ENCODE data around the gene ZBTB6.
"Not testable (repeated sequence)": the region's sequence is repeated elsewhere in the genome, so short reads cannot be mapped to it uniquely, and the experiment has no call there.

ZBTB6 gene

DNA sequence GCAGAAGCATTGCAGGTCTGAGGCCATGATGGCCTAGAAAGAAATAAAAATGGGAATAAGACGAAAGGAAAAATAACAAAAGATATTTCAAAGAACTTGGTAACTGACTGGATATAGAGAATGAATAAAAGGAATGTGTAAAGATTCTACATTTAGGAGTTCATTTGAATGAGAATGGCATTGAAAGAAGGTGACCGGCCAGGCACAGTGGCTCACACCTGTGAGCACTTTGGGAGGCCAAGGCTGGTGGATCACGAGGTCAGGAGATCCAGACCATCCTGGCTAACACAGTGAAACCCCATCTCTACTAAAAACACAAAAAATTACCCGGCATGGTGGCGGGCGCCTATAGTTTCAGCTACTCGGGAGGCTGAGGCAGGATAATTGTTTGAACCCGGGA is 9.6 kb upstream of the ZBTB6 start:
- DNase-seq = no peak

DNA sequence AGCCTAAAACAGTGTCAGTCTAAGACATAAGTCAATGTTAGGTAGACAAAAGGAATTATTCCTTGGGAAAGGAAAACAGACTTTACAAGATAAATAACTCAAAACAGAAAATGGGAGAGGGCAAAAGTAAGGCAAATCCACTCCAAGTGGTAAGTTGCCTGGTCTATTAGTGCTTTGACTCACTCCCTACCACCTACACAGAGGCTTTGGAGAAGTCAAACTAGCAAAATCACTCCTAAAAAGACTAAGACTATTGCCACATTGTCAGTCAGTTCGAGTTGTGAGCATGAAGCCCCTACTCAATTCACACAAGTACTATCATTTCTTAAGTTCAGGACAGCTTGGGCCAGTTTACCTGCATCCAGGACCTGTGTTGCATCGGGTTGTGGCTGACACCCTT is 5.2 kb upstream of the ZBTB6 start:
- DNase-seq = no peak

GRCh38 chr9:122912671-122912963 is 506 bp downstream of the ZBTB6 start:
- DNase-seq = no peak

DNA sequence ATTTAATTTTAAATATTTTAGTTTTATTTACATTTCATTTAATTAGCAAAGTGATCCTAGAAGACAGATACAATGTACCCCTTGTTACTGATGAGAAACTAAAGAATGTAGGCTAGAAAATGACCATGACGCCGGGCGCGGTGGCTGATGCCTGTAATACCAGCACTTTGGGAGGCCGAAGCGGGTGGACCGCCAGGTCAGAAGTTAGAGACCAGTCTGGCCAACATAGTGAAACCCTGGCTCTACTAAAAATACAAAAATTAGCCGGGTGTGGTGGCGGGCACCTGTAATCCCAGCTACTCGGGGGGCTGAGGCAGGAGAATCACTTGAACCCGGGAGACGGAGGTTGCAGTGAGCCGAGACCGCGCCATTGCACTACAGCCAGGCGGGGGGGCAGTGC is 7.0 kb downstream of the ZBTB6 start:
- not testable (repeated sequence) for DNase-seq

DNA sequence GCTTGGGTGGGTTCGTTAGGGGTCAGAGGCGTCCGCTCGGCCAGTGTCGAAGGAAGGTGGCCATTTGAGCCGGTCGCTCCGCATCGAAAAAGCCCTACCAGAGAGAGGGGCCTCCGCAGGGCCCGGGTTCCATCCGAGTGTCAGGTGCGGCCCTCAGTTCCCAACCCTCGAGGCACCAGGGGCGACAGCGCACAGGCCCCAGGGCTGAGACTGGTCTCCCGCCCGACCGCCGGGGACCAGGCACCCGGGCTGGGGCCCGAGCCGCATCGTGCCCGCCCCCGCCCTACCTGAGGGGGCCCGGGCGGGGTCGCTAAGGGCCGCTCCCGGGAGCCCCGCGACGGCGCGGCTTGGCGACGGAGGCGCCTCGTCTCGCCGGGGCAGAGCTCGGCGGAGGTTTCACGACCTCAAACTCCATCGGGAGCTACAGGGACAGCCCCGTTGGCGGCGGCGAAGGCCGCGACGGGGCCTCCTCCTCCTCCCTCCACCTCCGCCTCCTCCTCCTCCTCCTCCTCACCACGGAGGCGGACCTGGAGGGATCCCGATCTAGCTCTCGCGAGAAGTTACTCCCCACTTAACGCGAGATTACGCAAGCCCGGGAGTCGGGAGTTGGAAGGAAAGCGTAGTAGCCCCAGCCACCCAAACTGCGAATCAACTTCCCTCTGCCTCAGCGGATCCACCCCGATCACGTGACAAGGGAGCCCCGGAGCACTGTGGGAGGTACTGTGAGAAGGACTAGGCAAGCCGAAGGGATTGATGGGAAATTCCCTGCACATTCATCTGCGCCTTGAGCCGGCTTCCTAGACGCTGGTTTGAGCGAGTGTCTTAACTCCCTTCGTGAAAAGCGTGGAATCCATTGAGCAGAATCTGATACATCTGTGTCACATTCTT is 8.1 kb downstream of the ZBTB6 start, which contains the start of gene RC3H2:
Gene RC3H2, minus strand, starts transcription at position 537 of the 888 bp plus-strand sequence. CDS start 7,850 bp downstream, outside the sequence.
- peak; percentile 67 for DNase-seq

GRCh38 chr9:122904466-122904822 is 8.7 kb downstream of the ZBTB6 start:
- DNase-seq = no peak

DNA sequence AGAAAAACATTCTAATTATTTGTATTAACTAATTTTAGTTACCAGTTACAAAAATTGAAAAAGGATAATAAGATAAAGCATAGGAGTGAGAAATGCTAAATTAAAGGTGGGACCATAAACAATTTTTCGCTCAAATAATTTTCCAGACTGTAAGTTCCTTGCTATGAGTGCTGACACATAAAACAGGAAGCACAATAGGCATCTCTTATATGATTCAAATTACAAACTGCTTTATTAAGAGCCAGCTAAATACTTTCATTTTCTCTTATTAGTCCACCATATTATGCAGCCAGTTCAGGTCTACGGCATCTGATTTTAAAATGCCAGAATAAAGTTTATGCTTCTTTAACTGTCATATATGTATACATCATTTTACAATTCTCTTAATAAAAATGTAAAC is 12.3 kb downstream of the ZBTB6 start:
- DNase-seq = no peak

DNA sequence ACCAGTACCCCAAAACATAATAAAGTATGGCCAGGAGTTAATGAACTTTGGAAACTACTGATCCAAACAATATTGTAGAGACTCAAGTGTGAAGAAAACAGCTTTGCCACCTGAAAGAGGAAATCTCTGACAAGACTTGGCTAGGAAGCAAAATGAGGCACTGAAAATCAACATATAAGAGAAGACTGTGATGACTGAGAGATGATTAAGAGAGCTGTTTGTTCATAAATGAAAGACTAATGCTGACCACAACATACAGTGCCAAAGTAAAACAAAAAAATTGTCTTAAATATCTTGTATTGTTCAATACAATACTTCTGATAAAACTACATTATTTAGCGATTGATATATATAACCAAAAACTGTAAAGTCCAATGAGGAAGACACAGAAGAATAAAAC is 15.2 kb downstream of the ZBTB6 start:
- DNase-seq = no peak

GRCh38 chr9:122888480-122888879 is 24.6 kb downstream of the ZBTB6 start:
- DNase-seq = no peak

DNA sequence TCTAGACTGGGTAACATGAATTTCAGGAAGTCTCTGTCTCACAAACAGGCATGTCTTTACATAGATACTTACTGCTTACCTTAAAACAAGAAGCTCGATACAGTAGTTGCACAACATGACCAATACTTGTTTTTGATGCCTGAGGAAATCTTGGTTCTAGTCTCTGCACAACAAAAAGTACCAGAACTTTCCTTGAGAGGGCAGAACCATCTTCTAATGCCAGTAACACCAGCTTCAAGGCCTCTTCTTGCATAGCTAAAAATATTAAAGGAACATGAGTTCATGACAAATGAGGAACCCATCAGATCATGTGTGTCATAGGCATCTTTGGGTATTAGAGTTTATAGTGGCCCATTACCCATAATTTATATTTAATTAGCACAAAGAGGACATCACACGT is 30.0 kb downstream of the ZBTB6 start:
- DNase-seq = no peak

DNA sequence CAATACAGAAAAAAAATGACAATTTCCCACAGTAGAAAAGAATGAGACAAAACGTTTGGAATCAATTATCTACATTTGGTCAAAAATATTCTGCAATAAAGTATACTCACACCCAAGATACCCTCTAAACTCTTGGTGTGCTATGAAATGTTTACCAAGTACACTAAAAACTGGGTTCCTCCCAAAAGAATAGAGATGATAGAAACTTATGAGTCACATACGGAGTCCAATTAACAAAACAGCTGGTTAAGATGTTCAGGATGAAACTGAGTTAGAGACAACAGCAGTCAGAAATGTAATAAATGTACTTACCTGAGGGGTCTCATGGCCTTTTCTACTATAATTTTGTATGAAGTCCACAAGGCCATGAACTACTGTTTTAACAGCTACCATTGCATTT is 33.7 kb downstream of the ZBTB6 start:
- DNase-seq = no peak

DNA sequence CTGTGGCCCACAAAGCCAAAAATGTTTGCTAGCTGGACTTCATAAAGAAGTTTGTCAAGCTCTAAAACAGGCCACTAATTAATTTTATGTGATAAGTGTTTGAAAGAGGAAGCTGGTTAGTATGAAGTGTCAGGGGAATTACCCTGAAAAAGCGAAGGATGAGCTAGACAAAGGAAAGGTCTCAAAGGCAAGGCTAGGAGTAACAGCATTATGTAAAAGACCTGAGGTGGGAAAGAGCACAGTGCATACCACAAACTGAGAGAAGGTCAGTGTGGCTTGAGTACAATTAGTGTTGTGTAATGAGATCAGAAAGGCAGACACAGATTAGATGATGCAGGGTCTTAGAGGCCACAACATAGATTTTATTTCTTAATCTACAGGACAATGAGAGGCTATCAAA is 37.6 kb downstream of the ZBTB6 start:
- DNase-seq = no peak

DNA sequence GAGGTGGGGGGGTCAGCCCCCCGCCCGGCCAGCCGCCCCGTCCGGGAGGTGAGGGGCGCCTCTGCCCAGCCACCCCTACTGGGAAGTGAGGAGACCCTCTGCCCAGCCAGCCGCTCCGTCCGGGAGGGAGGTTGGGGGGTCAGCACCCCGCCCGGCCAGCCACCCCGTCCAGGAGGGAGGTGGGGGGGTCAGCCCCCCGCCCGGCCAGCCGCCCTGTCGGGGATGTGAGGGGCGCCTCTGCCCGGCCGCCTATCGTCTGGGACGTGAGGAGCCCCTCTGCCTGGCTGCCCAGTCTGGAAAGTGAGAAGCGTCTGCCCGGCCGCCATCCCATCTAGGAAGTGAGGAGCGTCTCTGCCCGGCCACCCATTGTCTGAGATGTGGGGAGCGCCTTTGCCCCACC is 45.8 kb downstream of the ZBTB6 start:
- not testable (repeated sequence) for DNase-seq

- DNase-seq = no peak
Observed at GRCh38 chr9:122866079-122866478, 47.0 kb downstream of the ZBTB6 start.

GRCh38 chr9:122865300-122865699 is 47.8 kb downstream of the ZBTB6 start:
- DNase-seq = no peak

- DNase-seq = no peak
Observed at GRCh38 chr9:122863407-122863806, 49.7 kb downstream of the ZBTB6 start.

DNA sequence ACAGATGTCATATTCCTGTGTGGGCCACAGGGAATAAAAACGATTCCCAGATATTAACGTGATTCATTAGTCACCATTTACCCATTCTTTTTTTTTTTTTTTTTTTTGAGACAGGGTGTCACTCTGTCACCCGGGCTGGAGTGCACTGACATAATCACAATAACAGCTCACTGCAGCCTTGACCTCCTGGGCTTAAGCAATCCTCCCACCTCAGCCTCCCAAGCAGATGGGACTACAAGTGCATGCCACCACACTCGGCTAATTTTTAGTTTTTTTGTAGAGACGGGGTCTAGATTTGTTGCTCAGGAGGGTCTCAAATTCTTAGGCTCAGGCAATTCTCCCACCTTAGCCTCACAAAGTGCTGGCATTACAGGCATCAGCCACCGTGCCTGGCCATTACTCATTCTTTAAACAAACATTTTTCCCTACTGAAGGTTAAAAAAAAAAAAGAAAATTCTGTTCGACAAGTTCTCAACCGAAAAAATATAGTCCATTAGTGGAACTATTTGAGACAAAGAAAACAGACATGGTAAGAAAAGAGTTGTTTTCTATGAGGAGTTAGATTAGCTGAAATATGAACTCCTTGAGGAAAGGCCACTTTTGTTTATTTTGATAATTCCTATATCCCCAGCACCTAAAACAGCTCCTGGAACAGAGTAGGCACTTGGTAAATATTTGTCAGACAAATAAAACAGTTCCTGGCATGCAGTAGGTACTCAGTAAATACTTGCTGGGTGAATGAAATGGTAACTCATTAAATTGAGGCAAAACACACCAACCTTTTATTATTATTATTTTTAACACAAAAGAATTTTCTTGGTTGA is 52.6 kb downstream of the ZBTB6 start:
- DNase-seq = no peak

Measured in activated gamma-delta T cell (primary cell).